OCI-LY3 (cell line): ENCODE measurements around the gene GALNT16.

Source experiments
- H2AFZ ChIP-seq: fragments of 200-600, 300-600 bp; shearing (Covaris generic); 2 replicates; pipeline ENCODE4 v1.6.0; 2014; ENCODE audit warnings: antibody characterized with exemption, low read depth, low read length
- H3K27ac ChIP-seq: fragments of 200-600, 300-600 bp; sonication (generic); 2 replicates; pipeline ENCODE4 v1.5.1; 2014; ENCODE audit warnings: mild to moderate bottlenecking, low read length, moderate library complexity, mixed read lengths
- H3K27me3 ChIP-seq: fragments of 200-600, 300-600 bp; sonication (generic); 2 replicates; pipeline ENCODE4 v1.6.1; 2014; ENCODE audit warnings: low read depth, low read length, mixed read lengths
- H3K36me3 ChIP-seq: fragments of 200-600, 300-600 bp; sonication (generic); replicated peaks from 2 replicates; pipeline ENCODE3; 2014; ENCODE audit warnings: low read depth, low read length, mixed read lengths
- H3K4me1 ChIP-seq: fragments of 300-600, 200-600 bp; sonication (generic); 2 replicates; pipeline ENCODE4 v1.6.1; 2014; ENCODE audit warnings: low read length, mixed read lengths
- H3K4me2 ChIP-seq: fragments of 200-600, 300-600 bp; sonication (generic); 2 replicates; pipeline ENCODE4 v1.6.1; 2014; ENCODE audit warnings: low read length, mixed read lengths
- H3K4me3 ChIP-seq: fragments of 300-600, 200-600 bp; sonication (generic); 2 replicates; pipeline ENCODE4 v1.5.1; 2014; ENCODE audit warnings: antibody characterized with exemption, mild to moderate bottlenecking, low read length, moderate library complexity
- H3K79me2 ChIP-seq: fragments of 300-600, 200-600 bp; shearing (Covaris generic); 2 replicates; pipeline ENCODE4 v1.6.1; 2014; ENCODE audit warnings: mild to moderate bottlenecking, low read length, mixed read lengths
- H3K9ac ChIP-seq: fragments of 300-600, 200-600 bp; shearing (Covaris generic); 2 replicates; pipeline ENCODE4 v1.6.0; 2014; ENCODE audit warnings: mild to moderate bottlenecking, low read length, moderate library complexity
- H3K9me3 ChIP-seq: fragments of 200-600, 300-600 bp; shearing (Covaris generic); 2 replicates; pipeline ENCODE4 v1.6.1; 2014; ENCODE audit warnings: low read length, mixed read lengths; ENCODE audit not compliant: insufficient read depth
- H4K20me1 ChIP-seq: fragments of 200-600, 300-600 bp; sonication (generic); 2 replicates; pipeline ENCODE4 v1.6.1; 2016; ENCODE audit warnings: low read length, mixed read lengths; ENCODE audit not compliant: insufficient read depth
- CTCF ChIP-seq: fragments of 200-600, 300-600 bp; sonication (generic); IDR thresholded peaks from 2 replicates; pipeline ENCODE4 v1.5.1; 2014; ENCODE audit warnings: antibody characterized with exemption, low read length, low read depth
- EZH2phosphoT487 ChIP-seq: fragments of 200-600 bp; shearing (Covaris generic); IDR thresholded peaks from 2 replicates; pipeline ENCODE4 v1.6.1; 2018; ENCODE audit warnings: antibody characterized with exemption, mixed run types, low read depth

Gene GALNT16

GRCh38 chr14:69374235-69374634 lies 114.3 kb downstream of the GALNT16 start:
- Histone ChIP-seq H3K27ac (no peak overlapping the region), H3K9ac (no peak overlapping the region), H3K27me3 (no peaks in the 10 kb centered on the region), H3K4me1 (no peaks in the 10 kb centered on the region), H3K4me3 (no peak overlapping the region), H3K4me2 (no peak overlapping the region), H4K20me1 (peaks cover 7% of the 10 kb centered on the region), H3K9me3 (no peaks in the 10 kb centered on the region), H2AFZ (no peak overlapping the region), H3K79me2 (peaks cover 3% of the 10 kb centered on the region; the same call in 1 of the 2 replicates), H3K36me3 (peaks cover 60% of the 10 kb centered on the region)
- TF ChIP-seq CTCF (no peak), EZH2phosphoT487 (no peak)

GRCh38 chr14:69375182-69375581 lies 115.2 kb downstream of the GALNT16 start:
- H2AFZ ChIP-seq: no peak overlapping the region
- H3K36me3 ChIP-seq: peaks cover 67% of the 10 kb centered on the region

GRCh38 chr14:69375722-69376121 lies 115.8 kb downstream of the GALNT16 start:
- no peaks in the 10 kb centered on the region for H3K27me3 ChIP-seq
- H3K4me2 ChIP-seq: no peak overlapping the region
- no peak for TF ChIP-seq CTCF
- no peak for TF ChIP-seq EZH2phosphoT487
- H3K9me3 ChIP-seq: no peaks in the 10 kb centered on the region
- no peak overlapping the region for H3K4me3 ChIP-seq
- H2AFZ ChIP-seq: no peak overlapping the region
- no peak overlapping the region for H3K9ac ChIP-seq
- no peak overlapping the region for H3K27ac ChIP-seq
- H3K79me2 ChIP-seq: peaks cover 18% of the 10 kb centered on the region
- no peaks in the 10 kb centered on the region for H3K4me1 ChIP-seq
- peaks cover 71% of the 10 kb centered on the region for H3K36me3 ChIP-seq
- H4K20me1 ChIP-seq: peaks cover 11% of the 10 kb centered on the region

More at GRCh38 chr14:69375182-69375581, 115.2 kb downstream of the GALNT16 start:
- Histone ChIP-seq H3K9ac (no peak overlapping the region), H3K4me2 (no peak overlapping the region), H3K9me3 (no peaks in the 10 kb centered on the region), H3K4me1 (no peaks in the 10 kb centered on the region), H3K79me2 (peaks cover 12% of the 10 kb centered on the region), H3K27ac (no peak overlapping the region), H3K27me3 (no peaks in the 10 kb centered on the region), H3K4me3 (no peak overlapping the region), H4K20me1 (peaks cover 7% of the 10 kb centered on the region)
- no peak for TF ChIP-seq EZH2phosphoT487
- TF ChIP-seq CTCF: no peak

- H3K36me3 ChIP-seq: peaks cover 78% of the 10 kb centered on the region
These were observed 116.5 kb downstream of the GALNT16 start for GRCh38 chr14:69376439-69376838.

More at GRCh38 chr14:69376439-69376838, 116.5 kb downstream of the GALNT16 start:
- no peak overlapping the region for H3K9ac ChIP-seq
- TF ChIP-seq CTCF (no peak), EZH2phosphoT487 (no peak)
- H3K4me3 ChIP-seq: no peak overlapping the region
- H3K27ac ChIP-seq: no peak overlapping the region
- H3K79me2 ChIP-seq: peaks cover 25% of the 10 kb centered on the region
- H2AFZ ChIP-seq: no peak overlapping the region
- H3K4me2 ChIP-seq: no peak overlapping the region
- peaks cover 18% of the 10 kb centered on the region for H4K20me1 ChIP-seq
- no peaks in the 10 kb centered on the region for H3K4me1 ChIP-seq
- no peaks in the 10 kb centered on the region for H3K9me3 ChIP-seq
- no peaks in the 10 kb centered on the region for H3K27me3 ChIP-seq
